Stomach (tissue), 4 donors: Measurements from ENCODE around the gene RPRD1A.

Source experiments
- POLR2A ChIP-seq, 4 donors: fragments of 450-650 bp; IDR thresholded peaks; one replicate each; pipeline ENCODE4 v1.6.1; 2016; ENCODE audit warnings: antibody characterized with exemption in 4 of 4, control low read depth in 2 of 4, mild to moderate bottlenecking in 1 of 4, moderate library complexity in 1 of 4
- POLR2AphosphoS5 ChIP-seq, 3 donors: sonication (generic); formaldehyde crosslinking; IDR thresholded peaks; one replicate each; pipeline ENCODE4 v1.6.1; 2016; ENCODE audit warnings: antibody characterized with exemption in 3 of 3
- TF ChIP-seq, protein P1 (sequence below), 7 experiments: fragments of 450-650 bp in 4 of 7; fragments of 200-600 bp in 3 of 7; sonication (generic) in 3 of 7; IDR thresholded peaks; one replicate each; pipeline ENCODE4 v1.5.1; 2016 to 2019; ENCODE audit warnings: antibody characterized with exemption in 7 of 7, control low read depth in 2 of 7, mild to moderate bottlenecking in 1 of 7

DNA sequence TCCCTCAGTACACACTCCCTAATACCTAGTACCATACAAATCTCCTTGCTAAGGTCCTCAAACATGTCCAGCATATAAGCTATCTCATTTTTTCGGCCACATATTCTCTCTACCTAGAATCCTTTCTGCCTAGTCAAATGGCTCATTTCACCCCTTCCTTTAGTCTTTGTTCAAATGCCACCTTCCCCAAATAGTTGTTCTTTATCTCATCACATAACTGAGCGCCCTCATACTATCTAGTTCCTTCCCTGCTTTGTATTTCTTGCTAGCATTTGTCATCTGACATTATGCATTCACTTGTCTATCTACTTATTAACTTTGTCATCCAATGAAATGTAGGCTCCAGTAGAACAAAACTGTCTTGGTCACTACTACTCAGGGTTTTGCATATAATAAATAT, 35.5 kb downstream of the RPRD1A start:
- no peak for TF ChIP-seq POLR2A (IDR thresholded peaks at IDR 0.05)
- TF ChIP-seq, protein P1, sequence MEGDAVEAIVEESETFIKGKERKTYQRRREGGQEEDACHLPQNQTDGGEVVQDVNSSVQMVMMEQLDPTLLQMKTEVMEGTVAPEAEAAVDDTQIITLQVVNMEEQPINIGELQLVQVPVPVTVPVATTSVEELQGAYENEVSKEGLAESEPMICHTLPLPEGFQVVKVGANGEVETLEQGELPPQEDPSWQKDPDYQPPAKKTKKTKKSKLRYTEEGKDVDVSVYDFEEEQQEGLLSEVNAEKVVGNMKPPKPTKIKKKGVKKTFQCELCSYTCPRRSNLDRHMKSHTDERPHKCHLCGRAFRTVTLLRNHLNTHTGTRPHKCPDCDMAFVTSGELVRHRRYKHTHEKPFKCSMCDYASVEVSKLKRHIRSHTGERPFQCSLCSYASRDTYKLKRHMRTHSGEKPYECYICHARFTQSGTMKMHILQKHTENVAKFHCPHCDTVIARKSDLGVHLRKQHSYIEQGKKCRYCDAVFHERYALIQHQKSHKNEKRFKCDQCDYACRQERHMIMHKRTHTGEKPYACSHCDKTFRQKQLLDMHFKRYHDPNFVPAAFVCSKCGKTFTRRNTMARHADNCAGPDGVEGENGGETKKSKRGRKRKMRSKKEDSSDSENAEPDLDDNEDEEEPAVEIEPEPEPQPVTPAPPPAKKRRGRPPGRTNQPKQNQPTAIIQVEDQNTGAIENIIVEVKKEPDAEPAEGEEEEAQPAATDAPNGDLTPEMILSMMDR (IDR thresholded peaks at IDR 0.05): no peak
- no peak for TF ChIP-seq POLR2AphosphoS5 (IDR thresholded peaks at IDR 0.05)
